H1 (cell line): ENCODE data around the gene TPD52L2. TPM values are rescaled to one million over a fixed set of nuclear protein-coding genes. Genes with fewer than 3 reads are reported as not detected.

Experiments used
- NANOG ChIP-seq: IDR thresholded peaks from 2 replicates; pipeline ENCODE4 v1.6.1; 2011; ENCODE audit warnings: low read length, low read depth, mild to moderate bottlenecking, inconsistent platforms; ENCODE audit not compliant: insufficient read depth, poor library complexity, severe bottlenecking
- RAD21 ChIP-seq, 2 experiments: IDR thresholded peaks in 1 of 2; conservative IDR thresholded peaks in 1 of 2; 2 replicates each; pipeline ENCODE4 v1.6.1; 2011; ENCODE audit warnings: low read depth in 2 of 2, low read length in 2 of 2, improper control_type of control experiment in 1 of 2, inconsistent platforms in 1 of 2, mild to moderate bottlenecking in 1 of 2, moderate library complexity in 1 of 2
- polyA plus RNA-seq, 7 experiments: library from polyadenylated mRNA; depleted of rRNA in 3 of 7; stranded (reverse) in 5 of 7; unstranded in 2 of 7; fragments of >200 nt in 5 of 7; fragments of 200-250 nt in 2 of 7; gene quantifications; 1 replicate in 5 of 7; 2 replicates in 1 of 7; 4 replicates in 1 of 7; pipeline versions ENCODE4 v1.2.1 to v1.2.3, GENCODE V29; 2011 to 2013; ENCODE audit warnings: missing spikeins in 2 of 7, mixed read lengths in 2 of 7
- total RNA-seq: library from RNA; stranded (reverse); fragmentation: NEBNext Ultra II Directional; extraction: Animal tissue kit (Norgen Biotek cat#: 25700); gene quantifications from 2 replicates; pipeline ENCODE4 v1.2.1, GENCODE V29; 2021

The TPD52L2 gene
- total and polyA plus RNA-seq, 2 of the 8 experiments (the other 6 are each of a cell fraction or from before 2014, with no cell fraction given): 77.1 to 80.2 TPM

GRCh38 chr20:63889241-63890200 lies 24.5 kb downstream of the TPD52L2 start (continued):
- TF ChIP-seq RAD21 (IDR thresholded peaks at IDR 0.05 in 1 of 2, conservative IDR thresholded peaks at IDR 0.05 in 1 of 2; ENCODE audit: low read depth in 2 of 2, low read length in 2 of 2) (no peak), NANOG (no peak)
